Activated naive CD8-positive, alpha-beta T cell (primary cell): ENCODE measurements around the gene VPS9D1.
A peak's percentile ranks its signal among the peaks of the same experiment; 100 is the strongest.
"Not testable (repeated sequence)": the region's sequence is repeated elsewhere in the genome, so short reads cannot be mapped to it uniquely, and the experiment has no call there.

ENCODE experiments used
- H3K27ac Mint-ChIP-seq: one replicate; pipeline ENCODE4 v1.8.0; 2021; ENCODE audit warnings: mixed read lengths
- H3K27me3 Mint-ChIP-seq: one replicate; pipeline ENCODE4 v1.8.0; 2021; ENCODE audit warnings: mixed read lengths
- H3K36me3 Mint-ChIP-seq: one replicate; pipeline ENCODE4 v1.8.0; 2021; ENCODE audit warnings: mixed read lengths
- H3K4me1 Mint-ChIP-seq: one replicate; pipeline ENCODE4 v1.8.0; 2021; ENCODE audit warnings: low read depth, mixed read lengths
- H3K4me3 Mint-ChIP-seq: one replicate; pipeline ENCODE4 v1.8.0; 2021; ENCODE audit warnings: mild to moderate bottlenecking, mixed read lengths
- H3K9me3 Mint-ChIP-seq: one replicate; pipeline ENCODE4 v1.8.0; 2021; ENCODE audit warnings: low read depth, mixed read lengths

VPS9D1 gene

DNA sequence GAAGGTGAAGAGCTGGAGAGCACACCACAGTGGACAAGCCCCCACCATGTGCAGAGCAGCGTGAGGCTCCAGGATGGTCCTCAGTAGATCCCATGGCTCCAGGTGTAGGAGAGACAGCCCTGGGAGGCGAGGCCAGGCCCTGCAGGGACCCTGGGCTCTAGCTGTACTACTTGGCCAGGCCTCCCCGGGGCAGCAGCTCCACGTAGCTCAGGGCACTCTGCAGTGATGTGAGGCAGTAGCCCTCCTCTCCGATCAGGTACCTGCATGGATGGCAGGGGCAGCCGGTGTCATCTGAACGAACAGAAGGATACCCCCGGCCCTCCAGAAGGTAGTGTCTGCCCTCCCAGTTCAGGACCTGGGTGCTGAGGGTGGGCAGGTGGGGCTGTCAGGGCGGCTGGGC, 13.0 kb downstream of the VPS9D1 start:
- Mint-ChIP-seq H3K4me1 (peaks cover 5% of the 10 kb centered on the region), H3K4me3 (no peak overlapping the region), H3K36me3 (no peaks in the 10 kb centered on the region), H3K27me3 (no peaks in the 10 kb centered on the region), H3K9me3 (no peaks in the 10 kb centered on the region), H3K27ac (no peak overlapping the region)

DNA sequence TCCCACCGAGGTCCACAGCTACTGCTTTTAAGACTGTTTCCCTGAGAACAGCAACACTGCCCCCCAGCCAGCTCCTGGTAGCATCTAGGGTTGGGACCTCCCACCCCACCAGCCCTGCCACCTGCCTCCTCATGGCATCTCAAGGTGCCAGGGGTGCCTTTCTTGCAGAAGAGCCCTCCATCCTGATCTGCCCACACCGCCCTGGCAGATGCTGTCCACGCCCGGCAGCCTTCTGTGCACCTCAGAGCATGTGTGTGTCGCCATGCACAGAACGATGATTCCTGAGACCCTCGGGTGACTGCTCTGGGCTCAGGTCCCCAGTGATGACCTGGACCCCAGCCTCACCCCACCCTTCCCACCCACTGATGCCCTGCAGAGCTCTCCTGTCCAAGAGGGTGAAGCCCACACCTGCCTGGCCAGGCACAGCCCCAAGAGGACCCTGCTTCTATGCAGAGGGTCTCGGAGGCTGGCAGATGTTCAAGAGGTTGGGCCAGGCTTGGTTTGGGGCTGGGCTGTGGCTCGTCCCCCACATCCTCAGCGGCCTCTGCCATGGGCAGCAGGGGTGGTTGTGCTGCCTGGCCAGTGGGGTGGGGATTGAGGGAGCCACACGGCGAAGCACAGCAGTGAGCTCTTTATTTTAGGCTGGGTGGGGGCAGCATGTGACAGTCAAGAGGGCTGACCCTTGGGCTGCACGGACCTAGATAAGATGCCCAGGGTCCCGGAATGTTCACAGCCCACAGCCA, 14.0 kb downstream of the VPS9D1 start:
- Mint-ChIP-seq H3K36me3 (no peaks in the 10 kb centered on the region), H3K27ac (no peak overlapping the region), H3K4me3 (no peak overlapping the region), H3K4me1 (peaks cover 9% of the 10 kb centered on the region), H3K27me3 (no peaks in the 10 kb centered on the region), H3K9me3 (no peaks in the 10 kb centered on the region)

DNA sequence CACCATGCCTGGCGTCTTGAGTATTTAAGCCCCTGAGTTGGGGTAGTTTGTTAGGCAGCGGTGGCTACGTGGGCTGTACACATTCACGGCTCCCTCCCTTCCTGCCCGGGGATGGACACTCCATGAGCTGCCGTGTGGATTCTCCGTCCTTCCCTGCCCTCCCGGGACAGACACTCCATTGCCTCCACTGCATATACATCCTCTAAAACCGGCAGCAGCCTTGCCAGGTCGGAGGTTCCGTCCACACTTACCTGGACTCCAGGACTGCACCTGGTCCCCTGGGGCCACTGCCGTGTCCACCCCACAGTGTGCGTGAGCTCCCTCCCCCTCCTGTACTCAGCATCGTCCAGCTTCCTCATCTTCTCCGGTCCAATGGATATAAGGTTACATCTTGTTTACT, 15.7 kb downstream of the VPS9D1 start:
- no peaks in the 10 kb centered on the region for H3K36me3 Mint-ChIP-seq
- no peaks in the 10 kb centered on the region for H3K9me3 Mint-ChIP-seq
- peaks cover 10% of the 10 kb centered on the region for H3K4me1 Mint-ChIP-seq
- H3K27ac Mint-ChIP-seq: no peak overlapping the region
- H3K27me3 Mint-ChIP-seq: no peaks in the 10 kb centered on the region
- no peak overlapping the region for H3K4me3 Mint-ChIP-seq

DNA sequence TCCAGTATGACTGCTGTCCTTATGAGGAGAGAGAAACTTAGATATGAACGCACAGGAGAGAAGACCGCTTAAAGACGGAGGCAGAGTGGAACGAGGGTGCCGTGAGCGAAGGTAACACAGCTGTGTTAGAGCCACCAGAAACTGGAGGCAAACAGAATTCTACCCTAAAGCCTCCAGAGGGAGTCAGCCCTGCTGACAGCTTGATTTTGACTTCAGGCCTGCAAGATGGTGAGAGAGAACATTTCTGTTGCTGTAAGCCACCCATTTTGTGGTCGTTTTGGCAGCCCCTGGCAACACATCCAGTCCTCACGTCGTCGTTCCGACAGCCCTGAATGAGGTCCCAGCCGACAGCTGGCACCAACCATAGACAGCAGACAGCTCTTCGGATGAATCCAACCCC, 16.4 kb downstream of the VPS9D1 start:
- Mint-ChIP-seq H3K4me3 (no peak overlapping the region), H3K36me3 (no peaks in the 10 kb centered on the region), H3K27me3 (no peaks in the 10 kb centered on the region), H3K9me3 (no peaks in the 10 kb centered on the region), H3K27ac (no peak overlapping the region), H3K4me1 (peaks cover 12% of the 10 kb centered on the region)

DNA sequence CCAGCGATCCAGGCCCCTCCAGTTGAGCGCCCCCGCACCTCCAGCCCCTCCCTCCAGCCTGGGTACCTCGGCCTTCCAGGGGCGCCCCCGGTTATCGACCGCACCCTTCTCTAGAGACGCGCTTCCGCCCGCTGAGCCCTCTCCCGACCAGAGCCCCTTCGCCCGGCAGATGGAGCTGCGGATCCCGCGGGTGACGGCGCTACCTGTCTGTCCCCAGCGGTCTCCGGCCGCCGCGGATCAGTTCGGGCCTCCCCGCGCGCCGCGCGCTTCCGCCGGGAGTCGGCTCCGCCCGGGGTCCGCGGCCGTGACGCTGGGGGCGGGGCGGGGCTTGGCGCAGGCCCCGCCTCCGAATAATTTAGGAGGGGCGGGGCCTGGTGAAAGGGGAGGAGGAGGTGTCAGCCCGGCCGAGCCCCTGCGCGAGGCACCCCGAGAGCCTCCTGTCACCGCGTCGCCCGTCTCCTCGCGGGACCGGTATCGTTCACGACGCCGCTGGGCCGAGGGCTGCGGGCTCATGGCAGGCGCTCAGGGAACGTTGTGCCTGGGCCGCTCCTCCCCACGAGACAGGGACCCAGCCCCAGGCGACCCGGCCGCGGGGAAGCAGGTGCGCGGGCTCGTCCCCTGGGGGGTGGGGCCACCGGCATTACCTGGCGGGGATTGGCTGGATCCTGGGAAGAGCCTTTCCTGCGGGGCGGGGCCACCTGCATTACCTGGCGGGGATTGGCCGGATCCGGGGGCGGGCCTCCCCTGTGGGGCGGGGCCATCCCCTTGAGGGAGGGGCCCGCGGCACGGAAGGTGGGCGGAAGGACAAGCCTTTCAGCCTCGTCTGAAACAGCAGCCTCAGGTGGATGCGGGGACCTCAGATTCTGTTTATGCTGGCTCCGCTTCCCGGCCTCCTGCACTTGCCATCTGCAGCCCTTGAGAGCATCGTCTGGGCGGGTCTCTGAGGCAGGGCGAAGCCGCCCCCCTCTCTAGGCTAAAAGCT, 19.0 kb downstream of the VPS9D1 start, which contains the start of gene SPATA2L:
SPATA2L (minus strand) TSS at position 281 of the 982 bp plus-strand sequence. CDS start 473 bp downstream, outside the sequence.
- Mint-ChIP-seq H3K9me3 (no peaks in the 10 kb centered on the region), H3K27me3 (no peaks in the 10 kb centered on the region), H3K4me1 (peaks cover 14% of the 10 kb centered on the region), H3K27ac (peak within 1 kb of the TSS; percentile 41), H3K36me3 (peaks cover 2% of the 10 kb centered on the region), H3K4me3 (peak within 1 kb of the TSS; percentile 77)

DNA sequence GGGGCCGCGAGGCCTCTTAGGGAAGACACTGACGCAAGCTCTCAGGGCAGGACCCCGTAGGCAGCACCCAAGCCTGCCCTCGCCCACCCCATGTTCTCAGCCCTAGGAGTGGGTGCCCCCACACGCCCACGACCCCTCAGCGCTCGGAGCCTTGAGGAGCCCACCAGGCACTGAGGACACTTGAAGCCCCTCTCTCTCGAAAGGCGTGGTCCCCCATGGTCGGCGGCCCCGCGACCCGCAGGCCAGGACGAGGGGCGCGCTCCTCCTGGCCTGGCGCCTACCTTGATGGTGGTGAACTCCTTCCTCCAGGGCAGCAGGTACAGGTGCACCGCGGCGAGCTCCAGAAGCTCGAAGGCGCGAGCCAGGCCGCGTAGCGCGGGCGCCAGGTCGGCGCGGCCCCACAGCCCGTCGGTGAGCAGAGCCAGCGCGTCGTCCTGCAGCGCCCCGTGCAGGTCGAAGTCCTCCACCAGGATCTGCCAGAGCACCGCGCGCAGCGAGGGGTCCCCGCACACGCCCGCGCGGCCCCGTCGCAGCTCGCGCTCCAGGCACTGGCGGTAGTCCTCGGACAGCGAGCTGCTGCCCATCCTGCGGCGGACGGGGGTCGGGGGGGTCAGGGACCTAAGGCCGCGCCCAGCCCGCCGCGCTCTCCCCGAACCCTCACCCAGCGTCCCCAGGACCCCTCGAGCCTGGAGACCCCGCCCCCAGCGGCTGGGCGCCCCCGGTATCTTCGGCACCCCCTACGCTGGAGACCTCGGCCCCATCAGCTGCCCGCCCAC, 19.9 kb downstream of the VPS9D1 start:
- Mint-ChIP-seq H3K9me3 (no peaks in the 10 kb centered on the region), H3K27me3 (no peaks in the 10 kb centered on the region), H3K4me1 (peaks cover 11% of the 10 kb centered on the region), H3K4me3 (peak overlapping the region; percentile 77), H3K27ac (peak overlapping the region; percentile 10), H3K36me3 (peaks cover 2% of the 10 kb centered on the region)

DNA sequence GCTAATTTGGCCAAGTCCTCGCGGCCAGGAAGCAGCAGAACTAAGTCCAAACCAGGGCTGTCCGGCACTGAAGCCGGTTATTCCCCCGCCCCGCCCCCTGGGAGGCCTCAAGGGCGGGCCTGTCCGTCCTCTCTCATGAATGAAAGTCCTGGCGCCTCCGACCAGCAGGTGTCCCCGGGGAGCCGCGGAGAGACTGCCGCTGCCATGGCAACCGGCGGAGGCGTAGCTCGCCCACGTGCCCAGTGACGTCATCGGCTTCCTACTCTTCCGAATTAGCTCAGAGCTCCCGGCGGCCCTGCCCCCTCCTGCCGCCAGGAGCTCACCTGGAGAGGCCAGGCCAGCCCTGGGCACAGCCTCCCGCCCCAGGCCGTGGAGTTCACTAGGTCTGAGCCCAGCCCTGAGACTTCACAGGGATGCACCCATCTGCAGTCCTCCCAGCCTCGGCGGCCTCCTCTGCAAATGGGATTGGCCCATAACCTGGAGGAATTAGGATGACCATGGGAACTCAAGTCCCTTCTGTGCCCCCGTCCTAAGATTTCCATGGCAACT, 20.5 kb downstream of the VPS9D1 start:
- H3K4me1 Mint-ChIP-seq: peaks cover 10% of the 10 kb centered on the region
- peak overlapping the region; percentile 10 for H3K27ac Mint-ChIP-seq
- H3K27me3 Mint-ChIP-seq: no peaks in the 10 kb centered on the region
- H3K9me3 Mint-ChIP-seq: no peaks in the 10 kb centered on the region
- H3K4me3 Mint-ChIP-seq: peak overlapping the region; percentile 73
- H3K36me3 Mint-ChIP-seq: peaks cover 2% of the 10 kb centered on the region

DNA sequence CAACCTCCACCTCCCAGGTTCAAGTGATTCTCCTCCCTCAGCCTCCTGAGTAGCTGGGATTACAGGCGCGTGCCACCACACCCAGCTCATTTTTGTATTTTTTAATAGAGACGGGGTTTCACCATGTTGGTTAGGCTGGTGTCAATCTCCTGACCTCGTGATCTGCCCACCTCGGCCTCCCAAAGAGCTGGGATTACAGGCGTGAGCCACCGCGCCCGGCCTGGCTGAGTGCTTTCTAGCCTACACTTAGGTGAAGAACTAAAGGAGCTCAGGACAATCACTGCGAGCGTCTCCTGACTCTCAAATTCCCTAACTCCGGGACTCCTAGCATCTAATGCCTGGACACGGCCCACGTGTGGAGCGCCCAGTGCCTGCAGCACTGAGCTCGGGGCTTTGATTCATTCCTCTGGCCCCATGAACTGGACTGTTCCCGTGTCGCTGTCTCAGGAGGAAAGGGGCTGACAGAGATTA, 21.0 kb downstream of the VPS9D1 start:
- H3K27me3 Mint-ChIP-seq, H3K4me1 Mint-ChIP-seq, H3K36me3 Mint-ChIP-seq, H3K9me3 Mint-ChIP-seq, H3K27ac Mint-ChIP-seq: not testable (repeated sequence)
- peak overlapping the region; percentile 6 for H3K4me3 Mint-ChIP-seq

DNA sequence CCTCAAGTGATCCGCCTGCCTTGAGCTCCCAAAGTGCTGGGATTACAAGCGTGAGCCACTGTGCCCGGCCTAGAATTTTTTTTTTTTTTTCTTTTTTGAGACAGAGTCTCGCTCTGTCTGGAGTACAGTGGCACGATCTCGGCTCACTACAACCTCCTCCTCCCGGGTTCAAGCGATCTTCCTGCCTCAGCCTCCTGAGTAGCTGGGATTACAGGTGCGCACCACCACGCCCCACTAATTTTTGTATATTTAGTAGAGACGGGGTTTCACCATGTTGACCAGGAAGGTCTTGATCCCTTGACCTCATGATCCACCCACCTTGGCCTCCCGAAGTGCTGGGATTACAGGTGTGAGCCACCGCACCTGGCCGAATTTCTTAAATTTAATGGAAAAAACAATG, 22.0 kb downstream of the VPS9D1 start:
- not testable (repeated sequence) for H3K4me3 Mint-ChIP-seq, H3K36me3 Mint-ChIP-seq, H3K27me3 Mint-ChIP-seq, H3K4me1 Mint-ChIP-seq, H3K9me3 Mint-ChIP-seq, H3K27ac Mint-ChIP-seq

DNA sequence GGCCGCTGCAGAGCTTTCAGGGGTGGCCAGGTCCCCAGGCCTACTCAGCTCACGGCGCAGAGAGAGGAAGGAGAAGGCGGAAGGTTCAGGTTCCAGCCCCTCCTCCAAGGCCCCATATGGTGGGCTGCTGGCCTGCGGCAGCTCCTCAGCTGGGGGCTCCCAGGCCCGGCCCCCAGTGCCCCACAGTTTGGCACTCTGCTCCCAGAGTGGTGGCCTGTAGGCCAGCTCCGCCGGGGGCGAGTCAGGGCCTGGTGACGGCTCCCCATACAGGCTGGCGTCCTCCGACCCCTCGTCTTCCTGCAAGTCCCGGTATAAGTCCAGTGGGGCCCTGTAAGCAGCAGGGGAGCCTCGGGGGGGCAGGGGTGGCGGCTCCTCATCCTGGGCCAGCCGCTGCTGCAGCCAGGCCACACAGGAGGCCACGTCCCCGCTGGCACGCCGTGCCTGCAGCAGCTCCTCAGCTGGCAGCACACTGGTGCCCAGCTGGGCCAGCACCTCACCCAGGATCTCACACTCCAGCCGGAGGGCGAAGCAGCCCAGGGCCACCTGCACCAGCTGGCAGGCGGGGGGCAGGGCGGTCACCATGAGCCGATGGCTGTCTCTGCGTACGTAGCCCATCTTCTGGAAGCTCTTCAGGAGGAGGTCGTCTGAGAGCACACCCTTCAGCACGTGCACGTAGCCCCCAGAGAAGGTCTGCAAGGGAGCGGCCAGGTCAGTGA, 22.9 kb downstream of the VPS9D1 start:
- Mint-ChIP-seq H3K4me1 (peaks cover 10% of the 10 kb centered on the region), H3K9me3 (no peaks in the 10 kb centered on the region), H3K4me3 (no peak overlapping the region), H3K27ac (no peak overlapping the region), H3K27me3 (no peaks in the 10 kb centered on the region), H3K36me3 (peaks cover 2% of the 10 kb centered on the region)

DNA sequence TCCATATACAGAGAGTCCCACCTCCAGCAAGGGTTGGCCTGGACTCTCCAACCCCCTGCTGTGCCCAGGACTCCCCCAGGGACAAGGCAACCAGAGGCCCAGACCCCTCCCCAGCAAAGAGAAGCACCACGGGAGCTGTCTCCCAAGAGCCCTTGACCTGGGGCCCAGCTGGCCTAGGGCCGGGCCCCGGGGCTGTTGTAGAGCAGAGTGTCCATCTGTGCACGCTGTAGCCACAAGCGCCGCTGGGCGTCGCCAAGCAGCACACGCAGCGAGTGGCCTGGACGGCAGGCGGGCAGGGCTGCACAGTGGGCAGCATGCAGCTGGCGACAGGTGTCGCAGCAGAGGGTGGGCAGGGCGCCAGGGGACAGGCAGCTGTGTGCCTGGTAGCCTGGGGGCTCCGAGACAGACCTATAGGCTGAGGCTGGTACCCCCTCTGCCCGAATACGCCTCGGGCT, 23.5 kb downstream of the VPS9D1 start:
- H3K4me1 Mint-ChIP-seq: peaks cover 7% of the 10 kb centered on the region
- H3K27ac Mint-ChIP-seq: no peak overlapping the region
- H3K4me3 Mint-ChIP-seq: no peak overlapping the region
- no peaks in the 10 kb centered on the region for H3K27me3 Mint-ChIP-seq
- peaks cover 2% of the 10 kb centered on the region for H3K36me3 Mint-ChIP-seq
- H3K9me3 Mint-ChIP-seq: no peaks in the 10 kb centered on the region

DNA sequence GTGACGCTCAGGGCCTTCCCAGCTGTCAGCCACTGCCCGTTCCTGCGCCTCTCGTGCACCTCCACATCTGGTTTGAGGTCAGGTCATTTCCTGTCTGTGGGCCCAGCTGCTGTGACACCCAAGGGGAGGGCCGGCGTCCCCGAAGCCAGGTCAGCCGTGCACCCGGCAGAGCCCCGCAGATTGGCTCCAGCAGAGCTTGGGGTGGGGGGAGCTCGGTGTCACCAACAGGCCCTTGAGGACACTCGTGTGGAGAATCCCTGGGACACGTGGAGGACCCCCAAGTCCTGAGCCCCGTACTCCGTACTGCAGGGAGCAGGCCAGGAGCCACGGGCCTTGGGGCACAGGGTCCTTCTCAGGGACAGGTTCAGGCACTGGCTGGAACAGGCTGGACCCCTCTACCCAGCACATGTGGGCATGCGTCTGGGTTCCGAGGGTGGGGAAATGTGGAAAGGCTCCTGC, 24.0 kb downstream of the VPS9D1 start:
- Mint-ChIP-seq H3K9me3 (no peaks in the 10 kb centered on the region), H3K4me3 (no peak overlapping the region), H3K27me3 (no peaks in the 10 kb centered on the region), H3K36me3 (peaks cover 2% of the 10 kb centered on the region), H3K4me1 (peaks cover 5% of the 10 kb centered on the region), H3K27ac (no peak overlapping the region)

DNA sequence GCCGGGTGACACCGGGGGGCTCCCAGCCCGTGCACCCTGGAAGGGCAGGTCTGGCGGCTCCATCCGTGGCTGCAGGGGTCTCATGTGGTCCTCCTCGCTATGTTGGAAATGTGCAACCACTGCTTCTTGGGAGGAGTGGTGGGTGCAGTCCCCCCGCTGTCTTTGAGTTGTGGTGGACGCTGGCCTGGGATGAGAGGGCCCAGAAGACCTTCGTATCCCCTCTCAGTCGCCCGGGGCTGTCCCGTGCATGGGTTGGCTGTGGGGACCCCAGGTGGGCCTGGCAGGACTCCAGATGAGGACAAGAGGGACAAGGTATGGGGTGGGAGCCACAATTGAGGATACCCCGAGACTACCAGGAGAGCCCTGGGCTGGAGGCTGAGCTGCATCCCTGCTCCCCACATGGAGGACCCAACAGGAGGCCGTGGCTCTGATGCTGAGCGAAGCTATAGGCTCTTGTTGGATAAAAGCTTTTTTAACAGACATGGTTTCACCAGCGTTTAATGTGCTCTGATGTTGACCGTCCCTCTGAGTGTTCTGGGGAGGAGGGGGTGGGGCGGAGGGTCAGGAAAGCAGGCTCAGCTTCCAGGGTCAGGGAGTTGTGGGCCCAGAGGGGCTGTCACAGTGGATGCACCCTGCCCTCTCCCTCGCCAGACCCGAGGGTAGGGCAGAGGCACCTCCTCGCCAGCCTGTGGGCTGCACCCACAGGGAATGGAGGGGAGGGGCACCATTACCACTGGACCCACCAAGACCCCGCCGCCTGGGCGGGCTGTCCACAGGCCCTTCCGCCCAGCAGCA, 24.6 kb downstream of the VPS9D1 start:
- Mint-ChIP-seq H3K9me3 (no peaks in the 10 kb centered on the region), H3K36me3 (peaks cover 2% of the 10 kb centered on the region), H3K4me1 (peaks cover 5% of the 10 kb centered on the region), H3K27me3 (no peaks in the 10 kb centered on the region), H3K27ac (no peak overlapping the region), H3K4me3 (no peak overlapping the region)
